ENCODE data around the gene POLR1E. TPM values are rescaled to one million over a fixed set of nuclear protein-coding genes. Genes with fewer than 3 reads are reported as not detected.

The POLR1E gene
- total RNA-seq, 4 donors from 2014 or later: 4.0 to 21.5 (median 8.1) TPM

DNA sequence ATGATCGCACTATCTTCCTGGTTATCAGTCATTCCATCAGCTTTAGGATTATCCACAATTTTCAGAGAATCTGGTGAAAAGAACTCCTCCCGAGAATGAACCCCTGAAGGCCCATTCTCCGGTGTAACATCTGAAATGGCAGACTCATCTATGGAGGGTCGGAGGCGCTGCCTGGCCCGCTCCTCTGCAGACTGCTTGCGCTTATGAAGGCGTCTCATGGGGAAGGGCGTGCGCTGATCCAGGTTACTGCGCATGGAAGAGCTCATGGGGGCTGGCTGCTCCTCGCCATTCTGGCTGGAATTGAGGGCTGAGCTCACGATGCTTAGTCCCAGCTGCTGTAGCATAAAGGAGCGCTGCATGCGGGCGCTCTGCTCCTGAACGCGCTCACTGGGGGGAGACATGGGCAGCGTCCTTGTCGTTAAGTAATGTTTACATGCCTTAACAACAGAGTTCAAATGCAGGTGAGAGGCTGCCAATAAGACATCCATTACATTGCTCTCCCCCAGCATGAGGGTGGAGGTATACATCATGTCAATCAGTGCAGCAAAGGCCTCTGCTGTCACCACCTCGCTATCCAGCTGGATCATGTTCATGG lies 43.9 kb upstream of the POLR1E start:
- TF ChIP-seq POLR2A (IDR thresholded peaks at IDR 0.05): no peak
- TF ChIP-seq, protein P1, sequence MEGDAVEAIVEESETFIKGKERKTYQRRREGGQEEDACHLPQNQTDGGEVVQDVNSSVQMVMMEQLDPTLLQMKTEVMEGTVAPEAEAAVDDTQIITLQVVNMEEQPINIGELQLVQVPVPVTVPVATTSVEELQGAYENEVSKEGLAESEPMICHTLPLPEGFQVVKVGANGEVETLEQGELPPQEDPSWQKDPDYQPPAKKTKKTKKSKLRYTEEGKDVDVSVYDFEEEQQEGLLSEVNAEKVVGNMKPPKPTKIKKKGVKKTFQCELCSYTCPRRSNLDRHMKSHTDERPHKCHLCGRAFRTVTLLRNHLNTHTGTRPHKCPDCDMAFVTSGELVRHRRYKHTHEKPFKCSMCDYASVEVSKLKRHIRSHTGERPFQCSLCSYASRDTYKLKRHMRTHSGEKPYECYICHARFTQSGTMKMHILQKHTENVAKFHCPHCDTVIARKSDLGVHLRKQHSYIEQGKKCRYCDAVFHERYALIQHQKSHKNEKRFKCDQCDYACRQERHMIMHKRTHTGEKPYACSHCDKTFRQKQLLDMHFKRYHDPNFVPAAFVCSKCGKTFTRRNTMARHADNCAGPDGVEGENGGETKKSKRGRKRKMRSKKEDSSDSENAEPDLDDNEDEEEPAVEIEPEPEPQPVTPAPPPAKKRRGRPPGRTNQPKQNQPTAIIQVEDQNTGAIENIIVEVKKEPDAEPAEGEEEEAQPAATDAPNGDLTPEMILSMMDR (IDR thresholded peaks at IDR 0.05): no peak
- H3K9me3 ChIP-seq: no peaks in the 10 kb centered on the region
- DNase-seq: no peak
- no peaks in the 10 kb centered on the region for H3K27me3 ChIP-seq
- H3K4me1 ChIP-seq: peaks cover 0 to 12% (median 0%) of the 10 kb centered on the region in 4 donors
- H3K36me3 ChIP-seq: peaks cover 0 to 55% (median 0%) of the 10 kb centered on the region in 3 donors
- H3K4me3 ChIP-seq: no peak overlapping the region
- no peak overlapping the region for H3K27ac ChIP-seq

DNA sequence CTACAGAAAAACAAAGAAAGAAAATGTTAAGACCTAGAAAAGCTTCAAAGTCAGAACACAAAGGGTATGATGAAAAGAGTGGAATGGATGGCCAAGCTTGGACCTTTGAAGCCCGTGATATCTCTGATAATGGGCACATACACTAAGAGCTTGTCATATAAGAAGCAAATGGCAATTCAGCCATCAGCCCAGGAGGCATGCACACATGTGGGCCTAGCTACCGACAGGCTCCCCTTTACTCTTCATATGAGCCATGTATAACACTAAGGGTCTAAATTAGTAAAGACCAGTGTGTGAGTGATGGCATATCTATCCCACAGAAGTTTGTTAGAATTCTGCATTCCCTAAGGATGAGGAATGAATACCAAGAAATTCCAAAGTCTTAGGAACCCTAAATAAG lies 43.2 kb upstream of the POLR1E start:
- no peak overlapping the region for H3K27ac ChIP-seq
- H3K36me3 ChIP-seq: peaks cover 0 to 48% (median 0%) of the 10 kb centered on the region in 3 donors
- no peak for DNase-seq
- H3K4me1 ChIP-seq: peaks cover 0 to 12% (median 0%) of the 10 kb centered on the region in 4 donors
- no peak overlapping the region for H3K4me3 ChIP-seq
- TF ChIP-seq, protein P1 (IDR thresholded peaks at IDR 0.05): no peak
- TF ChIP-seq POLR2A (IDR thresholded peaks at IDR 0.05): no peak
- H3K9me3 ChIP-seq: no peaks in the 10 kb centered on the region
- H3K27me3 ChIP-seq: no peaks in the 10 kb centered on the region

DNA sequence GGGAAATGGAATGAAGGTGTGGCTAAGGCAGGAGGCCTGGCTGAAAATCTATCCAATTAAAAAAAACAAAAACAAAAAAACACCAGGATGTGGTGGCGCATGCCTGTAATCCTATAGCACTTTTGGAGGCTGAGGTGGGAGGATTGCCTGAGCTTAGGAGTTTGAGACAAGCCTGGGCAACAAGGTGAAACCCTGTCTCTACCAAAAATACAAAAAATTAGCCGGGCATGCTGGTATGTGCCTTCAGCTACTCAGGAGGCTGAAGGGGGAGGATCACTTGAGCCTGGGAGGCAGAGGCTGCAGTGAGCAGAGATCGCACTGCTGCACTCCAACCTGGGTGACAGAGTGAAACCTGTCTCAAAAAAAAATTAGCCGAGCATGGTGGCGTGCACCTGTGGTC lies 42.2 kb upstream of the POLR1E start:
- TF ChIP-seq, protein P1 (IDR thresholded peaks at IDR 0.05): no peak
- TF ChIP-seq POLR2A (IDR thresholded peaks at IDR 0.05): no peak
- Histone ChIP-seq H3K27ac (no peak overlapping the region), H3K4me3 (no peak overlapping the region), H3K27me3 (no peaks in the 10 kb centered on the region), H3K4me1 (peaks cover 0 to 12% (median 0%) of the 10 kb centered on the region in 4 donors), H3K9me3 (no peaks in the 10 kb centered on the region), H3K36me3 (peaks cover 0 to 40% (median 0%) of the 10 kb centered on the region in 3 donors)
- no peak for DNase-seq

DNA sequence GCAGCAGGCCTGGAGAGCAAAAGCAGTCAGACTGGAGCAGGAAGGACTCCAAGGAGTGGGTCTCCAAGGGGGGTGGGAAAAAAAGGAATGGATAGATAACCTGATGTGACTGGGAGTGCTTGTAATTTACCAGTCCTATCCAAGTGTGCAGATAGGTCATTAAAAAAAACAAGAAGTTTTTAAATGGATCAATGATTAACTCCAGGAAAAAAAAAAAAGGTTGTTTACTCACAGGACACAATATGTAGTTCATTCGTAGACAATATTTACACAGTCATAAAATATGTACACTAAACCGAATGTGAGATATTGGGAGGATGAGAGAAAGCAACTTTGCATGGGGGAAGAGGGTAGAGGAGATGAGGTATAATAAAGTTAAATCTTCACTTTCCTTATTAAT lies 40.9 kb upstream of the POLR1E start:
- Histone ChIP-seq H3K4me1 (peaks cover 0 to 12% (median 0%) of the 10 kb centered on the region in 4 donors), H3K27me3 (no peaks in the 10 kb centered on the region), H3K36me3 (peaks cover 0 to 27% (median 0%) of the 10 kb centered on the region in 3 donors), H3K9me3 (no peaks in the 10 kb centered on the region), H3K27ac (no peak overlapping the region), H3K4me3 (no peak overlapping the region)
- no peak for DNase-seq
- no peak for TF ChIP-seq POLR2A (IDR thresholded peaks at IDR 0.05)
- TF ChIP-seq, protein P1 (IDR thresholded peaks at IDR 0.05): no peak

DNA sequence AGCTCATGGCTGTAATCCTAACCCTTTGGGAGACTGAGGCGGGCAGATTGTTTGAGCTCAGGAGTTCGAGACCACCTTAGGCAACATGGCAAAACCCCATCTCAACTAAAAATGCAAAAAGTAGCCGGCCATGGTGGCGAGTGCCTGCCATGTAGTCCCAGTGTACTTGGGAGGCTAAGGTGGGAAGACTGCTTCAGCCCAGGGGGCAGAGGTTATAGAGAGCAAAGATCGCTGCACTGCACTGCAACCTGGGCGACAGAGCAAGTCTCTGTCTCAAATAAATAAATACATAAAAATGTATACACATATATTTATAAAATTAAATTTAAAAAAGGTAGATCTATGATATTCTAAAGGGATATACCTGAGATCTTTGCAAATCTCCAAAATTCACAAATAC lies 39.9 kb upstream of the POLR1E start:
- no peaks in the 10 kb centered on the region for H3K9me3 ChIP-seq
- TF ChIP-seq, protein P1 (IDR thresholded peaks at IDR 0.05): no peak
- TF ChIP-seq POLR2A (IDR thresholded peaks at IDR 0.05): no peak
- H3K4me1 ChIP-seq: peaks cover 0 to 12% (median 0%) of the 10 kb centered on the region in 4 donors
- no peak overlapping the region for H3K27ac ChIP-seq
- peaks cover 0 to 18% (median 0%) of the 10 kb centered on the region in 3 donors for H3K36me3 ChIP-seq
- H3K4me3 ChIP-seq: no peak overlapping the region
- no peaks in the 10 kb centered on the region for H3K27me3 ChIP-seq
- DNase-seq: no peak

Measured in Peyer's patch (tissue), 4 donors.